Islet of Langerhans (tissue), 1 donor: ENCODE data around the gene CCDC60.
"Not testable (repeated sequence)": the region's sequence is repeated elsewhere in the genome, so short reads cannot be mapped to it uniquely, and the experiment has no call there.

Experiments used
- FAIRE-seq: peaks from one replicate; lab custom pipeline; 2011; peaks lifted over from hg19 to GRCh38; lab: Jason Lieb, UNC

The CCDC60 gene

GRCh38 chr12:119340578-119340977 is 6.0 kb downstream of the CCDC60 start:
- FAIRE-seq, result no peak

GRCh38 chr12:119341020-119341419 is 6.5 kb downstream of the CCDC60 start:
- FAIRE-seq, result no peak

GRCh38 chr12:119341988-119342387 is 7.5 kb downstream of the CCDC60 start:
- no peak for FAIRE-seq

GRCh38 chr12:119343130-119343529 is 8.6 kb downstream of the CCDC60 start:
- FAIRE-seq, result no peak

- FAIRE-seq, result peak; percentile 88
Measured at GRCh38 chr12:119354172-119354571, 19.6 kb downstream of the CCDC60 start.

GRCh38 chr12:119360366-119360765 is 25.8 kb downstream of the CCDC60 start:
- not testable (repeated sequence) for FAIRE-seq

GRCh38 chr12:119363037-119363436 is 28.5 kb downstream of the CCDC60 start:
- FAIRE-seq, result no peak

GRCh38 chr12:119363490-119363889 is 29.0 kb downstream of the CCDC60 start:
- FAIRE-seq, result no peak

GRCh38 chr12:119365451-119365850 is 30.9 kb downstream of the CCDC60 start:
- FAIRE-seq, result no peak

- FAIRE-seq, result no peak
Measured at GRCh38 chr12:119366007-119366406, 31.5 kb downstream of the CCDC60 start.

- no peak for FAIRE-seq
Measured at GRCh38 chr12:119369161-119369560, 34.6 kb downstream of the CCDC60 start.

GRCh38 chr12:119369907-119370546 is 35.5 kb downstream of the CCDC60 start:
- FAIRE-seq, result no peak

GRCh38 chr12:119372540-119372939 is 38.0 kb downstream of the CCDC60 start:
- no peak for FAIRE-seq

GRCh38 chr12:119373001-119373400 is 38.5 kb downstream of the CCDC60 start:
- FAIRE-seq, result no peak

- FAIRE-seq, result no peak
Measured at GRCh38 chr12:119373666-119374065, 39.1 kb downstream of the CCDC60 start.

- no peak for FAIRE-seq
Measured at GRCh38 chr12:119374635-119375034, 40.1 kb downstream of the CCDC60 start.

GRCh38 chr12:119375075-119375882 is 40.8 kb downstream of the CCDC60 start:
- no peak for FAIRE-seq

- no peak for FAIRE-seq
Measured at GRCh38 chr12:119375883-119376190, 41.3 kb downstream of the CCDC60 start.

- no peak for FAIRE-seq
Measured at GRCh38 chr12:119378903-119379302, 44.4 kb downstream of the CCDC60 start.

- FAIRE-seq, result no peak
Measured at GRCh38 chr12:119381471-119382235, 47.1 kb downstream of the CCDC60 start.

GRCh38 chr12:119383206-119383605 is 48.7 kb downstream of the CCDC60 start:
- FAIRE-seq, result no peak

GRCh38 chr12:119384340-119384739 is 49.8 kb downstream of the CCDC60 start:
- FAIRE-seq, result no peak

GRCh38 chr12:119385659-119386058 is 51.1 kb downstream of the CCDC60 start:
- FAIRE-seq, result no peak
